GM19467 (cell line): ENCODE results near the gene KRTAP5-3.
"Not testable (repeated sequence)": the region's sequence is repeated elsewhere in the genome, so short reads cannot be mapped to it uniquely, and the experiment has no call there.

Experiments used
- ATAC-seq: cut with Tn5 transposase; IDR thresholded peaks from one replicate; pipeline ENCODE4 v1.9.1; 2021; ENCODE audit warnings: mild to moderate bottlenecking, moderate library complexity; ENCODE audit not compliant: unreplicated experiment

Gene KRTAP5-3

DNA sequence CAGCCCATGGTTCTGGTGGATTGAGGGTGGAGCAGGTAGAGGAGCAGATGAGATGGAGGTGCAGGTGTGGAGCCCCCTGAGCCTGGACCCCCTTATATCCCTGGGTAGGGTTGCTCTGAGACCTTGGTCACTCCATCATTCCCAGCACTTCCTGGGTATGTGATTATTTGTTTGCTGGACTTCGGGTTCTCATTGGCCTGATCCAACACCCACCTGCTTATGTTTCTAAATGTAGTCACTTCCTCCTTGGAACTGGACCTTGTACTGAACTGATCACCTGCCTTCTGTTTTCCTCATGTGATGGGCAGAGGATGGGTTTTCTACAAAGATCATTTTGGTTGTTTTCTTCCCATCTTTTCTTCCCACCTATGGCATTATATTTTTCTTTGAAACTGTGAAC is 13.8 kb upstream of the KRTAP5-3 start, which contains the start of gene KRTAP5-4:
KRTAP5-4 (minus strand) TSS at position 53 of the 400 bp plus-strand sequence; CDS start at position 8, 45 bp downstream.
- no peak for ATAC-seq

DNA sequence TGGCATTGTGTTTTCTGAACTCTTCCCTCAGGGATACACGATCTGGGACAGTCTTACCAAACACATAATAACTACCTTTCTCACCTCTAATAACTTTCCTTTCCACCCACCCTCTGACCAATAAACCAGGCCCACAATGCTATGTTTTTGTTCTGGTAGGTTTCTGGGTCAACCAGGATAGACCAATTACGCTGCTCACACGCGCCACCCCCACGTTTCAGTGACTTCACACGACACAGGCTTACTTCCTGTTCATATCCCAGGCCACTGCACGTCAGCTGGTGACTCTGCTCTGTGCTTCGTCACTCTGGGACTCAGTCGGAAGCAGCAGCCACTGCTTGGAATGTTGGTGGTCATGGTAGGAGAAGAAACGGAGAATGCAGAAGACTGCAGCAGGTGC is 11.2 kb upstream of the KRTAP5-3 start:
- ATAC-seq = no peak

DNA sequence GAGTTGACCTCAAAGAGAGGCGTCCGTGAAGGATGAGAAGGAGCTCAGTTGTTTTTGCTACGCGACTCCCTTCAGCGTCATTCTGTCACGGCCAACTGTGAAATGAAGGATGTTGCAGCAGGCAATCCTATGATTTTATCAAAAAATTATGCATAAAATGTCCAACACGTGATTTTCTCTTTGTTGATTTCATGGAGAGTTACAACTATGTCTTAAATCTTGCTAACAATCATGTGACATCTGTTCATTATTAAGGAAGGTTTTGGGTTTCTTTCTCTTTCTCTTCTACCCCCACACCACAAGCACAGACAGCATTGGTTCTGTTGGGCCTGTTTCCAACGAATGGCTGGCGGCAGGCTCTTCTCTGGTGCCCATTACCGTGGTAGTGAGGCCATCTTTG is 10.0 kb upstream of the KRTAP5-3 start:
- ATAC-seq = no peak

DNA sequence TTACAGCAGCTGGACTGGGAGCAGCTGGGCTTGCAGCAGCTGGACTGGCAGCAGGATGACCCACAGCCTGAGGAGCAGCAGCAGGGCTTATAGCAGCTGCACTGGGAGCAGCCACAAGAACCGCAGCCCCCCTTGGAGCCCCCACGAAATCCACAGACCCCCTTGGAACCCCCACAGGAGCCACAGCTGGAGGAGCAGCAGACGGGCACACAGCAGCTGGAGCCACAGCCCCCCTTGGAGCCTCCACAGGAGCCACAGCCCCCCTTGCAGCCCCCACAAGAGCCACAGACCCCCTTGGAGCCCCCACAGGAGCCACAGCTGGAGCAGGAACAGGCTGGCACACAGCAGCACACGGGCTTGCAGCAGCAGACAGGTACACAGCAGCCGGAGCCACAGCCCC is 362 bp downstream of the KRTAP5-3 start:
- not testable (repeated sequence) for ATAC-seq

DNA sequence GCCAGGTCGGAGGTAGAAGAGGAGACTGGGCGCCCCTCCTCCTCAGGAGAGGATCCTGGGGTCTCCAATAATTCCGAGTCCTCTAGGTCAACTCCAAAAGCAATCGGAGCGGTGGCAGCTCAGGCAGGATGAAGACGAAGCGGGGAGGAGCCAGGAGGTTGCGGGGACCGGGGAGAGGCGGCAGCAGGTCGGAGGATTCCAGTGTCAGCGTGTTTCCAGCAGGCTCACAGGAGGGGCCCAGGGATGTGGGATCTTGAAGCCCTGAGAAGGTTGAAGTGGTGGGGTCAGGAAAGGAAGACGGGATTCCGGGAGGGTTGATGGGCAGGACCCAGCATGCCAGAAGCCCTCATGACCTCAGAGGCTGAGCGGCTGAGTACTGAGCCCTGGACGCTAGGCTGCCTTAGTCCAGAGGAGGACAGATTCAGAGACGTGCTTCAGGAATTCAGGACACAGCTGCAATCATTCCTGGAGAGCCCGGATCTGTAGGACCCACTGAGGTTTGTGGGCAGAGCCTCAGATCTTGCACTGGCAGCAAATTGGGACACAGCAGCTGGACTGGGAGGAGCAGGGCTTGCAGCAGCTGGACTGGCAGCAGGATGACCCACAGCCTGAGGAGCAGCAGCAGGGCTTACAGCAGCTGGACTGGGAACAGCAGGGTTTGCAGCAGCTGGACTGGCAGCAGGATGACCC is 962 bp downstream of the KRTAP5-3 start:
- ATAC-seq = not testable (repeated sequence)

DNA sequence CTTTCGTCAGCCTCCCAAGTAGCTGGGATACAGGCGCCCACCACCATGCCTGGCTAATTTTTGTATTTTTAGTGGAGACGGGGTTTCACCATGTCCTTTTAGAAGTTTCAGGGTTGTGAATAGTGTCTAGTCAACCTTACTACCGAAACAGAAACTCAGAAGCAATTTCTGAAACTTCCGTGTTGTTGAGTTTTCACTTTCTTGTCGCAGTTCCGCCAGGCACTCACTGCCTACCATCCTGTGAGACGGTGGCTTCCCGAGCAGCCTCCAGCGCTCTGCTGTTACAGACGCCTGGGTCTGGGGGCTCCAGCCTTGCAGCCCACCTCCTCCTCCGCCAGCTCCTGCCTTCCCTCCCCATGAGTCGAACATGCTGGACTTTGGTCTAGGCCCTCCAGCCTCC is 2.3 kb downstream of the KRTAP5-3 start:
- ATAC-seq = not testable (repeated sequence)

DNA sequence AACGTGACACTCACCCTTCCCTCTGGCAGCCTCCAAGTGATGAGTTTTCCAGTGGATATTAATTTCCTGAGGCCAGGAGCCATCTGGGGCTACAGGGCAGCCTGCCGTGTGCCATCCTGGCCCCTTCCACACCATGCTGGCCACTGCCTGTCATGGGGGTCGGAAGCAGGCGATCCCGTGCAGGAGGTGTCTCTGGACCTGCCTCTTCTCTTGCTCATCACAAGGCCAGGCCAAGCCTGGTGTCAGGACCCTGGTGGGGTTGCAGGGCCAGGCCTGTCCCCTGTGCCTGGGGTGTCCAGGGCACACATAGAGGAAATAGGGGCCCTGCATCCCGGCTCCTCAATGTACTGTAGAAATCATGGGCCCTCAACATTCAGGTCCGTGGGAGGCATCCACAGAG is 3.6 kb downstream of the KRTAP5-3 start:
- no peak for ATAC-seq

DNA sequence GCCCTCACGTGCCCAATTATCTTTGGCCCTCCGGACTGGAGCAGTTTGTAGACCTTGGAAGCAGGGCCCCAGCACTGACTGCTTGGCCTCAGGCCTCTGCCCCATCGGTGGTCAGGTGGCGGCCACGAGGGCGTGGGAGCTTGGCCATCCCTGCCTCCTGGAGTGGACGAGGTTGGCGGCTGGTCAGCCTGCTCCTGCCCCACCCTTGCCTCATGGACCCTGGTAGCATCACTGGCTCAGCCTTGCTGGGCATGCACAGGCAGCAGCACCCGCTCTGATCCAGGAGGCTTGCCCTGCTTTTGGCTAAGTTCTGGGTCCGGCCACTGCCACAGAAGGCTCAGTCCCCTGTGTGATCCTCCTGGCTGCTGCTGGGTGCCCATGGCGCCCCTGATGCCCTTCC is 4.1 kb downstream of the KRTAP5-3 start:
- ATAC-seq = no peak

DNA sequence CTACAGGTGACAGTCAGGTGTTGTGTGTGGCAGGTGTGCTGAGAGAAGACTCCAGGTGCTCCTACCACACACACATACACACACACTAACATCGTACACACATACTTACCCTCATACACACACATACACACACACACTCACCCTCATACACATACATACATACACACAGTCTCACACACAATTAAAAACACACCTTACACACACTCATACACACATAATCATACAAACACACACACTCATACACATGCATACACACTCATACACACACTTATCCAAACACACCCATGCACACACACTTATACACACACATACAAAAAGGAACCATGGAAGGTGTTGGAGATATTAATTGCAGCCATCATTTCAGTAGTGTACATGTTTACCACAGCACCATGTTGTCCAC is 4.6 kb downstream of the KRTAP5-3 start:
- no peak for ATAC-seq

DNA sequence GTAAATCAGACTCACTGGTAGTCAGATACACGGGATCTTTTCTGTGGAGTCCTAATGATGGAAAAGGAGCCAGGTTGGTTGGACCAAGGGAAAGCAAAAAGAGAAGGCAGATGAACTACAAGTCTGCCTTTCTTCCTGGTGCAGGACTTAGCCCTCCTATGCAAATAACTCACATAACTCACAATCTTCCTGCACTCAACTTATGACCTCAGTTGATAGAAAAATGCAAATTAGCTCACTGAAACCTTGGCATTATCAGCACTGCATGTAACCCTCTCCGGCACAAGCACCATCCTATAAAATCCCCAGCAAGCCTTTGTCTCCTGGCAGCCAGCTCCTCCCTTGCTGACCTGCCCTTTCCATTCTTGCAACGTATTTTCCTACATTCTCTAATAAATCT is 6.6 kb downstream of the KRTAP5-3 start:
- ATAC-seq = not testable (repeated sequence)

DNA sequence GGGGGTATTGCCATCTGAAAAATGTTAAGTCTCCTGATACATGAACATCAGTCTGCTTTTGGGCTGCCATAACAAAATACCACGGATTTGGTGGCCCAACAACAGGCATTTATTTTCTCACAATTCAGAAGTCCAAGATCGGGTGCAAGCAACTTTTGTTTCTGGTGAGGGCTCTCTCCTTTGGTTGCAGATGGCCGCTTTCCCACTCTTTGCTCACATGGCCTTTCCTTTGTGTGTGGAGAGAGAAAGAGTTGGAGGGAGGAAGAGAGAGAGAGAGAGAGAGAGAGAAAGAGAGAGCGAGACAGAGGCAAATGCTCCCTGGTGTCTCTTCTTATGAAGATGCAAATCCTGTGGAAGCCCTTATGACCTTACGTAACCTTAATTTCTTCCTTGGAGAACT is 7.6 kb downstream of the KRTAP5-3 start:
- ATAC-seq = no peak

DNA sequence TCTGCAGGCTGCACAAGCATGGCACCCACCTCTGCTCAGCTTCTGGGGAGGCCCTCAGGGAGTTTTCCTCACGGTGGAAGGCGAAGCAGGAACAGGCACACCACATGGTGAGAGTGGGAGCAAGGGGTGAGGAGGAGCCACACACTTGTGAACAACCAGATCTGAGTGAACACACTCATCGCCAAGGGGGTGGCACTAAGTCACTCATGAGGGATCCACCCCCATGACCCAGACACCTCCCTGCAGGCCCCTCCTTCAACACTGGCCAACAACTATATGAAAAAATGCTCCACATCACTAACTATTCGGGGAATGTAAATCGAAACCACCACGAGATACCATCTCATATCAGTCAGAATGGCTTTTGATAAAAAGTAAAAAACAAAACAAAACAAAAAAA is 9.4 kb downstream of the KRTAP5-3 start:
- ATAC-seq = no peak

DNA sequence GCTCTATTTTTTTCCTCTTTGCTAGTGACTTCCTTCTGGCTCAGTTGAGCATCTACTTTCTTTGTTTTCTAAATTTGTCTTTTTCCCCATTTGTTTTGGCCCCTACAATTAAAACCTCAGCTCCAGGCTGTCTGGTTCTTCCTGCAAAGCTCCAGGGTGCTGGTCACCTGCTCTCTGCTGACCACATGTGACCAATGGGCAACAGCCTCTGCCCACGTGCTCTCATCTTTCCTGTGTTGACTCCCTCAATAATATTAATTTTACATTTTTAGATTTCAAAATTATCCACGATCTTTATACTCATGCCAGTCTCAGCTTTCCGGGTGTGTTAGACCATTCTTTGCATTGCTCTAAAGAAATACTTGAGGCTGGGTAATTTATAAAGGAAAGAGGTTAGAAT is 9.9 kb downstream of the KRTAP5-3 start:
- ATAC-seq = not testable (repeated sequence)

DNA sequence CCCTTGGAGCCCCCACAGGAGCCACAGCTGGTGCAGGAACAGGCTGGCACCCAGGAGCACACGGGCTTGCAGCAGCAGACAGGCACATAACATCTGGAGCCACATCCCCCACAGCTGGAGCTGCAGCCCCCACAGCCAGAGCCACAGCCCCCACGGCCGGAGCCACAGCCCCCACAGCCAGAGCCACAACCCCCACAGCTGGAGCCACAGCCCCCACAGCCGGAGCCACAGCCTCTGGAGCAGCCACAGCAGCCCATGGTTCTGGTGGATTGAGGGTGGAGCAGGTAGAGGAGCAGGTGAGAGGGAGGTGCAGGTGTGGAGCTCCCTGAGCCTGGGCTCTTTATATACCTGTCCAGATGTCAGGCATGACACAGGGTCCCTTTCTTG is 10.3 kb downstream of the KRTAP5-3 start, which contains the start of gene KRTAP5-2:
KRTAP5-2 (minus strand) TSS at position 301 of the 387 bp plus-strand sequence; CDS start at position 257, 44 bp downstream.
- ATAC-seq = no peak

DNA sequence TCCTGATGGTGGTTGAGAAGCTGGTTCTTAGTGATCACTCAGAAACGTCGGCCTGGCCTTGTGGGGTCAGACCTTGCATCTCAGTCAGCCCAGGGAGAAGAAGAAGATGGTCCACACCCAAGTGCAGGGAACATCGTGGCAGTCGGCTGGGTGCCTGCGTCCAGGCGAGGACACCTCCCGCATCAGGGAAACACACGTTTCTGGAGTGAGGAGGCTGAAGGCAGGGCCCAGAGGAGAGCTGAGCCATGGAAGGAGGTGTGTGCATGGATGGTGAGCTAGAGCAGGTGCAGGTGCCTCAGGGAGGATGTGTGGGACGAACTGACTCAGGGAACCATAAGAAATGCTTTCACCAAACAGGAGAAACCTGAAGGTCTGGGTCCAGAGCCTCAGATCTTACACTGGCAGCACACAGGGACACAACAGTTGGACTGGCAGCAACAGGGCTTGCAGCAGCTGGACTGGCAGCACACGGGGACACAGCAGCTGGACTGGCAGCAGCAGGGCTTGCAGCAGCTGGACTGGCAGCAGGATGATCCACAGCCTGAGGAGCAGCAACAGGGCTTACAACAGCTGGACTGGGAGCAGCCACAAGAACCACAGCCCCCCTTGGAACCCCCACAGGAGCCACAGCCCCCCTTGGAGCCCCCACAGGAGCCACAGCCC is 10.8 kb downstream of the KRTAP5-3 start:
- no peak for ATAC-seq

DNA sequence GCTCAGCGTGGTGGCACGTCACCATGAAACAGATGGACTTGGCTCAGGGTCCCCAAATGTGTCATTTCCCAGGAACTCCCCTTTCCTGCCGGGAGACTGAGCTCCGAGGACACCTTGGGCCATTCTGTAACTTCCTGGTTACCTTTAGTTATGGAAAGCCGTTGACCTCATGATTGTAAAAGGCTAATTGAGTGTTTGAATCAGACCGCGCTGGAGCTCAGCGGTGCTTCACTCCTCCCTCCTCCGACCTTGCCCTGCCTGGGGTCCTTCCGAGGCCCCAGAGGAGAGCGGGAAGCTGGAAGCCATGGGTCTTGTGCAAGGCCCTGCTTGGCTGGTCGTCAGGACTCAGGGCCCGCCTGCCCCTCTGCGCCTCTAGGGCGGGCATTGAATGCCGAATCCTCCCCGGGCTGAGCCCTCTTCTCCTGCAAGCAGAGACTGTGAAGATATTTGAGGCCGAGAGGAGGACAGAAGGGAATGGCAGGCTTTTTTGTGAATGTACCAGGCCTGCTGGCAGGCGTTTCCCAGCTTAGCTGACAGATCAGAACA is 11.6 kb downstream of the KRTAP5-3 start:
- ATAC-seq = not testable (repeated sequence)

DNA sequence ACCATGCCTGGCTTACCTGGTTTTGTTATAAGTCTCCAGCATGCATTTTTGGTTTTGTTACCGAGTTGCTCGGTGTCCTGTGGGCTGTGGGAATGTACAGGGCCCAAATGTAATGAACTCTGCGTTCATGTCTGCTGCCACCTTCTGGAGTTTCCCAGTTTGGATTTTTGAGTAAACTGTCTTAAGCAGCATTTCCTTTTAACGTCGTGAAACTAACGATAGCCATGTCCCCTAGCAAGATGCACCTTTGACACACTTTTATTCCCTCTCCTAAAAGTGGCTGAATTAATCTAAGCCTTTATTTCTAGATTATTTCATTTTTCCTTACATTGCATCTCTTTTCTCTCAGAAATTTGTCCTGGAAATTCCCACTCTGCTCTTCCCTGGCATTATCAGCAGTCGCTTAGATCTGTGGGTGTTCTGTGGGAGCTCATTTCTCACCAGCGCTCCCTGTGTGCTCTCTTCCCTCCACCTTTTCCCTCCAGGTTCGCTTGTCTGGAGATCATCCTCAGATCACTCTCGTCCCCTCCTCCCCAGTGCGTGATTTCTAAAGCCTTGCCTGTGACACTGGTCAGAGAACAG is 12.2 kb downstream of the KRTAP5-3 start:
- not testable (repeated sequence) for ATAC-seq

DNA sequence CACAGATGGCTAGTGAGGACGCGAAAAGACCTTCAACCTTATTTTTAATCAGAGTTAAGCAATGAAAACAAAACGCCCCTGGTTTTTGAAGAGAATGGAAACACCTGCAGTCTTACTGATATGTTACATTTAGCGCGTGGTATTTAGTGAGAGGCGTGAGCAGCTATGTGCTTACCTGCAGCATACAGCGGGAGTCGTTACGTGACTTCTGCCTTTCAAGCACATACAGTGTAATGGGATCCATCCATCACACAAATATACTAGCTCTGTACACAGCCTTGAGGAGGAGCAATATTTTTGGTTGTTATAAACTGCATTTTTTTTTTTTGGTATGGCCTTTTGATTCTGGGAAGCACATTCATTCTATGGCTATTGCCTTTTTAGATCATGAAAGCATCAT is 15.6 kb downstream of the KRTAP5-3 start:
- no peak for ATAC-seq

DNA sequence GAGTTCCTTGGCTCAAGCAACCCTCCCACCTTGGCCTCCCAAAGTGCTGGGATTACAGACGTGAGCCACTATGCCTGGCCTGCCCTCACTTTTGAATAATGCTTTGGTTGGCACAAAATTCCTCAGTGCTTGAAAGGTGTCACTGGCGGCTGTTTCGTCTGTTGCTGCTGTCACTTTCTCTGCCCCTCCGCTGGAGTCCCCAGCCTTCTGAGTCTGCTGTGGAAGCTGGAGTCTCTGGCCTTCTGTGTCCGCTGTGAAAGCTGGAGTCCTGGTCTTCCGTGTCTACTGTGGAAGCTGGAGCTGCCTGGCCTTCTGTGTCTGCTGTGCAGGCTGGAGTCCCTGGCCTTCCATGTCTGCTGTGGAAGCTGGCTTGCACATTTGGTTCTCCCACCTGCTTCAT is 18.3 kb downstream of the KRTAP5-3 start:
- ATAC-seq = no peak

DNA sequence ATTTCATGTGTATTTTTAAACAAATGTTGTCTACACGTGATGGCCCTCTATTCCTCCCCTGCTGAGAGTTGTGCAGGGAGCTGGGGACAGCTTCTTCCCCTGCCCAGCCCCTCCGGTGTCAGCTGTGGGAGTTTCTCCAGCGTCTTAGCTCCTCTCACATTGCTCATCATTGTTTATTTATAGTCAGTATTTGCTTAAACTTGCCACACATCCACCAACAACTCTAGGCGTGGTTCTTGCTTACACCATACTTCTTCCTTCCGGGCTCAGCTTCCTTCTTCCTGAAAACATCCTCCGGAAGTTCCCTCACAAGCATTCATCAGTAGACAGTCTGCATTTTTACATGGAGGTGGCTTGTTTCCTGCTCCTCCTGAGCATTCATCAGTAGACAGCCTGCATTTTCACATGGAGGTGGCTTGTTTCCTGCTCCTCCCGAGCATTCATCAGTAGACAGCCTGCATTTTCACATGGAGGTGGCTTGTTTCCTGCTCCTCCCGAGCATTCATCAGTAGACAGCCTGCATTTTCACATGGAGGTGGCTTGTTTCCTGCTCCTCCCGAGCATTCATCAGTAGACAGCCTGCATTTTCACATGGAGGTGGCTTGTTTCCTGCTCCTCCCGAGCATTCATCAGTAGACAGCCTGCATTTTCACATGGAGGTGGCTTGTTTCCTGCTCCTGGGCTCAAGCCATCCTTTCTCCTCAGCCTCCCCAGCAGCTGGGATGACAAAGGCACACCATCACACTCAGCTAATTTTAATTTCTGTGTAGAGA is 18.9 kb downstream of the KRTAP5-3 start:
- not testable (repeated sequence) for ATAC-seq

DNA sequence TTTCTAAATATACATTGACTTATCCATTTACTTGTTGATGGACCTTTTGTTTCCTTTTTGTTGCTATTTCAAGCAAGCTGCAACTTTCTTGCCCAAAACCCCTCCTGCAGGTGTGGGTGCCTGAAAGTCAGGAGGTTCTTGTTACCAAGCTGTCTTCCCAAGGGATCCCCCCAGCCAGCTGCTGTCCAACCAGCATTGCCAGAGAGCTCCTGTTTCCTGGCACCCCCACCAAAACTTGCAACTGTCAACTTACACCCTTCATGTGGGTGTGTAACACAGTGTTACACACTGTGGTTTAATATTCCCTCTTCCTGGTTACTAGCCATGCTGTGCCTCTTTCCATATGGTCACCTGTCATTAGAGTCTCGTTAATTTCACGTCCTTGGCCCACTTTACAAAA is 21.6 kb downstream of the KRTAP5-3 start:
- no peak for ATAC-seq
